GM12801 (cell line): ENCODE results near the gene THRB.

ENCODE experiments used
- TF ChIP-seq, protein P1 (sequence below): IDR thresholded peaks from one replicate; pipeline ENCODE4 v1.5.1; 2011; ENCODE audit warnings: control low read depth; ENCODE audit not compliant: insufficient read length; ENCODE audit errors: extremely low read depth

The THRB gene

DNA sequence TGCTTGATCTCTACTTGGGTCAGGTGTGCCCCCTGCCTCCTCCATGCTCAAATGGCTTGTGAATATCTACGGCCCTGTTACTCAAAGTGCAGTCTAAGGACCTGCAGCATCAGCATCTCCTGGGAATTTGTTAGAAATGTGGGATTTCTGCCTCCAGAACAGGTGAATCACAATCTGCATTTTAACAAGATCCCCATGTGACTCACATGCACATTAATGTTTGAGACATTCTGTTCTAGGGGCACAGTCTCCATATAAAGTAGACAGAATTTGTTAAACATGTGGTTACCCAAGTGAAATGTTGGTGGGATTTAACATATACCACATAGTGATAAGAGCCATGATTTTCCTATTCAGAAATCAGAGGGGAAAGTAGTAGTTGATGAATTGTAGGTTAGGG is 293.3 kb downstream of the THRB start:
- TF ChIP-seq, protein P1, sequence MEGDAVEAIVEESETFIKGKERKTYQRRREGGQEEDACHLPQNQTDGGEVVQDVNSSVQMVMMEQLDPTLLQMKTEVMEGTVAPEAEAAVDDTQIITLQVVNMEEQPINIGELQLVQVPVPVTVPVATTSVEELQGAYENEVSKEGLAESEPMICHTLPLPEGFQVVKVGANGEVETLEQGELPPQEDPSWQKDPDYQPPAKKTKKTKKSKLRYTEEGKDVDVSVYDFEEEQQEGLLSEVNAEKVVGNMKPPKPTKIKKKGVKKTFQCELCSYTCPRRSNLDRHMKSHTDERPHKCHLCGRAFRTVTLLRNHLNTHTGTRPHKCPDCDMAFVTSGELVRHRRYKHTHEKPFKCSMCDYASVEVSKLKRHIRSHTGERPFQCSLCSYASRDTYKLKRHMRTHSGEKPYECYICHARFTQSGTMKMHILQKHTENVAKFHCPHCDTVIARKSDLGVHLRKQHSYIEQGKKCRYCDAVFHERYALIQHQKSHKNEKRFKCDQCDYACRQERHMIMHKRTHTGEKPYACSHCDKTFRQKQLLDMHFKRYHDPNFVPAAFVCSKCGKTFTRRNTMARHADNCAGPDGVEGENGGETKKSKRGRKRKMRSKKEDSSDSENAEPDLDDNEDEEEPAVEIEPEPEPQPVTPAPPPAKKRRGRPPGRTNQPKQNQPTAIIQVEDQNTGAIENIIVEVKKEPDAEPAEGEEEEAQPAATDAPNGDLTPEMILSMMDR = no peak

DNA sequence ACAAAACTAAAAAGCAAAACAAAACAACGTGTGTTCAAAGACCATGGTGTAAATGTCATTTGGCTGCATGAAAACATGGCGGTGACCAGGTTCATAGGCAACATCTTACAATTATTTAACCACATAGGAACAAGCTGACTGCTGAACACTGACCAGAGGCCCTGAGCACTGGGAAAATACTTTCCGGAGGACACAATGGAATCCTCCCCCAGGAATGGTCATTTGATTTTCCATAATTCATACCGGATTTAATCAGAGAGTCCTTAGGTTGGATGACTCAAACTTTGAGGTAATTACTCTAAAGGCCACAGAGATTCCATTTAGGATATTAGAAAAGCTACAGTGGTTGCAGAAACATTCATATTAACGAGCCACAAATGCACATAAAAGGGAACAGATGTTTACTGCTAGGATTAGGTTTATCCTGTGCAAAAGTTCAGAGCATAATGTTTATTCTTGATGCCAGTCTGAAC is 294.8 kb downstream of the THRB start:
- TF ChIP-seq, protein P1 = no peak

DNA sequence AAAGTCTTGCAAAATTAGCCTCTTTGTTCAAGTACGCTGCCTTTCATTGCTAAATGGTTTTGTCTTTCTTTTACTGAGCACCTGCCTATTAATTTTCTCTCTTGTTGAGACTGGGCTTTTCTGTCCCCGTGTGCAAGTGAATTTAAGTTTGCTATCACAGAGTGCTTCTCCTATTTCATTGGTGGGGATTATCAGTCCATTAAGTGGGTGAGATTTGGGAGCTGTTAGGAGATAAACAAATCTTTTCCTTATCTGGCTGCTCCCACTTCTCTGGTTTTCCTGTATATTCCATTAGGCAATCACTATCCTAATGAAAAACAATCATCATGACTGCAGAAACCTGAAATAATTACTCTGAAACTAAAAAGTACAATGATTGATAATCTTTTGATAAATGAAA is 295.4 kb downstream of the THRB start:
- TF ChIP-seq, protein P1 = no peak

DNA sequence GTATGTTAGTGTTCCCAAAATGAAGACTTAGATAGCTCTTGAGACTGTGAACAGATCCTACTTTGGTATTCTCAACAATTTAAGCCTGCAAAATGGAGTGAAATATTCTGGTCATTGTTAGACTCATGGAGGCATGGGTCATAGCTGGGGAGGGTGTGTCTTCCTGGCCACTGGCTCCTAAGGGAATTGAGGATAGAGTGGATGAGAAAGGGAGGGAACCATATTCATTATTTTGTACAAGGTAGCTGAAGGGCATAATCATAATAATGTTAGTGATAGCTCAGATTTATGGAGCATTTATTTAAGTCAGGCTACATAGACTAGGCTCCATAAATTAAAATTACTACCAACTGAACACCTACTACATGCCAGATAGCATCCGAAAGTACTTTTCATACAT is 295.9 kb downstream of the THRB start:
- TF ChIP-seq, protein P1 = no peak

DNA sequence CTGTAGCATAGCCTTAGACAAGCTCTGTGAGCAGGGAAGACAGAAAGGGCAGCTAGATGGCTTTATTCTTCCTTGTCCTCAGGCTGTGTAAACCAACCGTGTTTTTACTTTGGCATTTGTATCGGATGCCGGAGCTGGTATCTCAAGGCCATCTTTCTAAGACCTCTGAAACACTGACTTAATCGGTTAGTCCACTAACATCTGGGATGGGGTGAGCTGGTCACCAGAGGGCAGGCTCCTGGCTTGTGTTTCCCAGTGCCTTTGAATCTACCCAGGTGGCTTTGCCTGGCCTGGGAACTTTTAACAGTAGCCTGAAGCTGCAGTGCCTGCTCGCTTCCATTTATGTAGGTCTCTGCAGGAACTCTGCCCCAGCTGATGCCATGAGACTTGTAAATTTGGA is 296.8 kb downstream of the THRB start:
- TF ChIP-seq, protein P1 = no peak

DNA sequence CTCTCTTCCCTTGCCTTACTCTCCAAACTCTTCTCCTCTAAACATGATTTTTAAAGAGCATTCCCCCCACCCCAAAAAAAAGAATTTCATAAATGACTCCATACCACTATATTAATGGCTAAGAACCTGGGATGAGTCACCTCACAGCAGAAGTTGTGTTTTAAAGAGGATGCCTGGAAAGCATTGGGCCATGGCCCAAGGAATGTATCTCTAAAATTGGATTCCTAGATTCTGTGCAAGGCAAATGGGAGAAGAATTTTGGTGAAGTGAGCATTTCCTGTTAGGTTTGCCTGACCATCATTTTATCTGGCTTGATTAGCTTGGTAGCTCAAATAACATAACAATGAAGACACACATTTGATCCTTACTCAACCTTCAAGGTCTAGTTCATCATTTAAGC is 298.1 kb downstream of the THRB start:
- TF ChIP-seq, protein P1 = no peak

DNA sequence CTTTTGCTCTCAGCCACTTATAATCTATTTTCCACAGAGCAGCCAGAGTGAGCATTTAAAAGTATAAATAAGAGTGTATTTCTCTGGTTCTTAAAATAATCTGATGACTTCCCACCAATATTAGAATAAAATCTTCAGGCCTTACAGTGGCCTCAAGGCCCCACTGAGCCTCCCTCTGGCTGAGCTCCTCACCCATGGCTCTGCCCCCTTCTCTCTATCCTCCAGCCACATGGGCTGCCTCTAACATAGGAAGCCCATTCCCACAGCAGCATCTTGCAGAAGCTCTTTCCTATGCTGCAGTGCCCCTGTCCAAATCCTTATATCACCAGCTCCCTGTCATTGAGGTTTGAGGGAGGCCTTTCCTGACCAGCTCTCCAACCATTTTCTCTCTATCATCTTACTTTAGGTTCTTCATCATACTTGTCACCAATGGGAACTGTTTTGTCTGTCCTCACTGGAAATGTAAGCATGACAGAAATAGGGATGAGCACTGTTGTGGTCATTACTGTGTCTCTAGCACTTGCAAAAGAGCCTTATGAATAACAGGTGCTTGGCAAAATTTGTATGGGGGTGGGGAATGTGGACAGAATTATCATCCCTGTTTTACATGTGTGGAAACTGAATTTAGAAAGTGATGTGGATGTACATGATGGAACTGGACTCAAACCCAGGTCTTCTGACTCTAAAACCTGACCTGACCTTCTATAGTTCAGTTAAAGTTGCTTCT is 299.0 kb downstream of the THRB start:
- TF ChIP-seq, protein P1 = no peak
